Measurements from ENCODE around the gene DSCAML1.

DSCAML1 gene

DNA sequence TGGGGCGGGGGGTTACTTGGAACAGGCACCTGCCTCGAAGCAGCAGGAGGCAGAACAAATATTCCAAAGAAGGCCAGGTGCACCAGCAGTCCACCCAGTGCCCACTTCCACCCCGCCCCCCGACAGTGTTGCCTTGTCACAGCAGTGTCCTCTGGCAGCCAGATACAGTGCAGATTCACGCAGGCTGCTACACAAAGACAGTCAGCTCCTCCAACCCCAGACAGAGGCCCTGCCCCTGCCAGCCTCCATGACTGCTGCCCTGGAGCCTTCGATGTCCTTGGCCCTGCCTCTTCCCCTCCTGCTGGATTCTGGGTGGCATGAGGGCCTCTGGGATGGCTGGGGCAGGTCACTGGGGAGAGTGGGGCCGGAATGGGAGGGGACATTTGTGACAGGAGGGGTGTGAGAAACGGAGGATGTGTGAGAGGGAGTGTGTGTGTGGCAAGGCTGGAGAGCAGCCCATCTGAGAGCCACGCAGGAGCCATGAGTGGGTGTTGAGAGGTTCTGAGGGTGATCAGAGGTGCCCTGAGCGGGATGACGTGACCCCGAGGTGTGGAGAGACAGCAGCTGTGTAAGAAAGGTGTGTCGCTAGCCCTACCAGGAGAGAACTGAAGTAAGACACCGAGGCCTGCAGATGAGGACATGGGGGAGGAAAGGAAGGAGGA, 295.6 kb downstream of the DSCAML1 start:
- Histone ChIP-seq H3K4me1 (no peaks in the 10 kb centered on the region), H3K4me3 (no peak overlapping the region), H3K27me3 (peaks cover 0 to 36% of the 10 kb centered on the region in 2 donors), H3K27ac (no peak overlapping the region), H3K36me3 (no peaks in the 10 kb centered on the region), H3K9me3 (no peaks in the 10 kb centered on the region)
- intact Hi-C loops (cut with DNase I; ENCODE audit: low total_unique reads) = no loop called here
- TF ChIP-seq CTCF (IDR thresholded peaks at IDR 0.05) = no peak
- DNase-seq = no peak

- Histone ChIP-seq H3K4me3 (no peak overlapping the region), H3K27me3 (peaks cover 0 to 33% of the 10 kb centered on the region in 2 donors), H3K9me3 (no peaks in the 10 kb centered on the region), H3K4me1 (no peaks in the 10 kb centered on the region), H3K36me3 (no peaks in the 10 kb centered on the region), H3K27ac (no peak overlapping the region)
- DNase-seq = no peak
- intact Hi-C loops (cut with DNase I; ENCODE audit: low total_unique reads) = no loop called here
- no peak for TF ChIP-seq CTCF (IDR thresholded peaks at IDR 0.05)
Measured at GRCh38 chr11:117498791-117499190, 298.2 kb downstream of the DSCAML1 start.

- no peak for TF ChIP-seq CTCF (IDR thresholded peaks at IDR 0.05)
- Histone ChIP-seq H3K36me3 (no peaks in the 10 kb centered on the region), H3K9me3 (no peaks in the 10 kb centered on the region), H3K27me3 (peaks cover 0 to 35% of the 10 kb centered on the region in 2 donors), H3K27ac (no peak overlapping the region), H3K4me1 (no peaks in the 10 kb centered on the region), H3K4me3 (no peak overlapping the region)
- intact Hi-C loops (cut with DNase I; ENCODE audit: low total_unique reads) = no loop called here
- DNase-seq = no peak
Measured at GRCh38 chr11:117497206-117497951, 299.6 kb downstream of the DSCAML1 start.

- Histone ChIP-seq H3K27me3 (peaks cover 0 to 43% of the 10 kb centered on the region in 2 donors), H3K27ac (no peak overlapping the region), H3K4me1 (no peaks in the 10 kb centered on the region), H3K36me3 (no peaks in the 10 kb centered on the region), H3K9me3 (no peaks in the 10 kb centered on the region), H3K4me3 (no peak overlapping the region)
- no peak for DNase-seq
- intact Hi-C loops (cut with DNase I; ENCODE audit: low total_unique reads) = no loop called here
- TF ChIP-seq CTCF (IDR thresholded peaks at IDR 0.05) = no peak
Measured at GRCh38 chr11:117495357-117495756, 301.7 kb downstream of the DSCAML1 start.

DNA sequence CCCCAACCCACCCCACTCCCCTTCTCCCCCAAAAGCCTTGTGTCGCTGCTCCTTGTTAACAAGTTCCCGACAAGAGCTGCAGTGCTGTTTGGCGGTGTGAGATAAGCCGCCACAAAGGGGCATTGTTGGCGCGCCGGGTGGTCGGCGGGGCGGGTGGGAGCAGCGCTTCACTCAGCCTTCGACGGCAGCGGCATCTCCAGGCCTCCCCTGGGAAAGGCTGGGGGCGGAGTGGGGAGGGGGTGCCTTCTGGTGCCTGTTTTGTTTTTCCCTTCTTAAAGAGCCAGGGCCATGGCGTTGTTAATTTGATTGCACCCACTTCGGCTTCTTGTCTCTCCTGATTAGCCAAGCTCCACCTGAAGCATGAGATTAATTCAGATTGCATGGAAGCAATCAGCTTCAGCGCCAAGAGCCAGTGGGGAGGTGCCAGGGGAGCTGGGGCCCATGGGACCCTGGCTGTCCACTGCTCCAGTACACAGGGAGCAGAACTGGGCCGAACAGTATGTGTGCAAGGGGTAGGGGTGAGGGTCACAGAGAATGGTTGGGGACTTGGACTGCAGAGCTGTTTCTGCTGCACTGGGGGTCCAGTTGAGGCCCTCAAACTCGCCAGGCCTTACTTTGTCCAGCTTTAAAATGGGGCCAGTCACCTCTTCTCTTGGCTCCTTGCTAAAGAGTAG, 304.3 kb downstream of the DSCAML1 start:
- intact Hi-C loops (cut with DNase I; ENCODE audit: low total_unique reads) = no loop called here
- no peaks in the 10 kb centered on the region for H3K4me1 ChIP-seq
- H3K27me3 ChIP-seq = peaks cover 0 to 51% of the 10 kb centered on the region in 2 donors
- no peaks in the 10 kb centered on the region for H3K9me3 ChIP-seq
- no peaks in the 10 kb centered on the region for H3K36me3 ChIP-seq
- no peak overlapping the region for H3K4me3 ChIP-seq
- H3K27ac ChIP-seq = no peak overlapping the region
- no peak for DNase-seq
- TF ChIP-seq CTCF (IDR thresholded peaks at IDR 0.05) = no peak
